DMS 273 treated with DMSO at 0.1 percent for 48 hours (cell line): ENCODE measurements around the gene GATA3.

Experiments used
- DNase-seq: peaks from one replicate; lab custom pipeline; 2025; lab: John Stamatoyannopoulos, UW

Gene GATA3

DNA sequence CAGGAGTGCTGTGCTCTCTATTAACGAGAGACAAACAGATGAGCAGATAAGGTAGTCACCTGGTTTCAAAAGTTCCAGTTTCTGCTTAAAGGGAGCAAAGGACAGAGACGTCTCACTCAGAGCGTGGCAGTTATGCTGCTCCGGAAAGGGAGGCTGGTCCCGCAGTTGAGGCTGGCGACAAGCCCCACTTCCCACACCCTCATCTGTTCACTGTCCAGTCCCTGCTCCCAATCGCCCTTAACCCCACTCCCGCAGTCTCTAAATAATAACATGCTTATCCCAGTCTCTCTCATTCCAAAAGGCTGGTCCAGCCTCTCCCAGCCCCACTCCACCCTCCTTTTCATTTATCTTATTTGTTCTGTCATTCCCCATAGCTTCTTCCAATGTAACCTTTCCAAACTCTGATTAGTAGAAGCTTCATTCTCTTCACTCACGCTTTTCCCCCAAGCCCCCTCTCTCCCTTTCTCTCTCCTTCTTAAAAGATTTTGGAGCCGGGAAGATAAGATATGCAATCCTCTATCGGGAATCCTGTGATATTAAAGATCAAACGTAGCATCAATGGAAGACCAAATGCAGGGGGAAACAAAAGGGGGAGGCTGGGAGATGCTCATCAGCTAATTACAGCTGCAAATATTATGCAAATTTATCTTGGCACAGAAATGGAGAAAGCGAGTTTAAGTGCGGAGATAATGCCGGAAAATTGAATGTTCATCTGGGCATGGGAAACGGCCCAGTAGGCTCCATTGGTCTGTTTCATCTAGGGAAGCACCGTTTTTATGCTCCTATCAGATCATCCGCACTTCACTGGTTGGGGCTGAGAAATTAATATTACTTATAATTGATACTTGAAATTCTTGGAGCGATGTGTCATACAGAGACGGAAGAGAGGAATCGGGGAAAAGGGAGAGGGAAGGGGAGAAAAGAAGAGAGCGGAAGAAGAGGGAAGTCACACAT is 16.3 kb upstream of the GATA3 start:
- no peak for DNase-seq

DNA sequence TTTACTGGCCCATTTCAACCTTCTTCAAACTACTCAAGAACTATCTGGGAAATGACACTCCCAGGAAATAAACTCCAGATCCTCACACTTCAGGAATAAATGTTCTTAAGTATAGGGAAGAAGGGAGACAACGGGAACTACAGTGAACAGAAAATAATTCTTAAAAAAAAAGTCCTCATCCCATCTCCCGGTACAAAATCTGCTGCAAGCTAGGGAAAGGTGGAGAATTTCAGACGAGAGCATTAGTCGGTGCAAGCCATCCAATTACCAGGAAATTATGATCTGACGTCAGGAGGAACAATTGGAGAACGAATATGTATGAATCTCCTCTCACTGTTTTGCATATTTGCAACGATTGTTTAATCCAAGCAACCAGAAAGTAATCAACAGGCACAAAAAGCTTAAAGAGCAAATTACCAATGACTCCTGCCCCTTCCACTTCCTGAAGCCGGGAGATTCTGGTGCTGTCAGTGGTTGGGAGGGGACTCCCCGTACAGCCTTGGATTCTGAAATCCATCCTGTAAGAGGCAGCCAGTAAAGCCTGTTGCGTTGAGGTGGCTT is 15.1 kb upstream of the GATA3 start:
- no peak for DNase-seq

DNA sequence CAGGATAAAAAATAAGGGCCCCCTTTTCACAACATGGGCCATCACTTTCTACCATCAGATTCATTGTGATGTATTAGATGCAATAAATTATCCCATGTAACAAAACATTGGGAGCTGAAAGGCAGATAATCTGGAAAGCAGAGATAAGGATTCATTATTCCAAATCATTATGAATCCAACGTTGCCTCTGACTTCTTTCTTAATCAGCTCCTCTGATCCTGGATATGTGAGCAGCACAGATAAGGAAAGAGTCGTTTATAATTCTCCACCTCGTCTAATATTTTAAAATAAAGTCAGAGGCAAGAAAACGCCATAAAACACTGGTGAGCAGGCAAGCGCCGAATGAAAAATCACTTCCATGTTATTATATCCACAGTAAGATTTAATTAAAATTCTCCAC is 13.8 kb upstream of the GATA3 start:
- no peak for DNase-seq

DNA sequence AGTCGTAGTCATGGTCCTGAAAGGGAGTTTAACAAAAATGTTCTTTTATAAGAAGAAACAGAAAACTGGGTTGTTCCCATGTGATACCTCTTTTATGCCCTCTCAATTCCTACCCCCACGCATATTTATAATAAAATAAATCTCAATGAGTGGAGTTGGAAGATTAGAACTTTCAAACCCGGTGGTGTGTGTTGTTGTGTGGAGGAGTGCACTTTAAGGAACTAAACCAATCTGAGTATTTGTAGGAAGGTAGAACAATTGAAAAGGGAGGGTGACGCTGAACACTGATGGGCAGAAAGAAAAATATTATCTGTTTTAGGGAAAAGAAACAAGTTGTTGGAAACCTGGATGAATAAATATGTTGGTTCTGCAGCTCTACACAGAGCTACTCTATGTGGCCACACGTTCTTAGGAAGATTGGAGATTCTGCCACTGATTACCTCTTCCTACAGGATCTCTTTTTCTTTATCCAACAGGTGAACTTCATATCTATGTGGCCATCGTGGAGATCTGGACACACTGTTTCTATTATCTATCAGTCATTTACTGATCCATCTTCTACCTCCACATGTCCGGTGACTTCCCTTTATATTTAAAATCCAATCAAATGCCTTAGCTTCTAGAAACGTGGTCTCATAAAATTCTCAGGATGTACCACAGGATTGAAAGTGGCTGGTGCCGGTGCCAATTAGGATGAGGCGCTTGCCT is 13.1 kb upstream of the GATA3 start:
- DNase-seq: no peak

DNA sequence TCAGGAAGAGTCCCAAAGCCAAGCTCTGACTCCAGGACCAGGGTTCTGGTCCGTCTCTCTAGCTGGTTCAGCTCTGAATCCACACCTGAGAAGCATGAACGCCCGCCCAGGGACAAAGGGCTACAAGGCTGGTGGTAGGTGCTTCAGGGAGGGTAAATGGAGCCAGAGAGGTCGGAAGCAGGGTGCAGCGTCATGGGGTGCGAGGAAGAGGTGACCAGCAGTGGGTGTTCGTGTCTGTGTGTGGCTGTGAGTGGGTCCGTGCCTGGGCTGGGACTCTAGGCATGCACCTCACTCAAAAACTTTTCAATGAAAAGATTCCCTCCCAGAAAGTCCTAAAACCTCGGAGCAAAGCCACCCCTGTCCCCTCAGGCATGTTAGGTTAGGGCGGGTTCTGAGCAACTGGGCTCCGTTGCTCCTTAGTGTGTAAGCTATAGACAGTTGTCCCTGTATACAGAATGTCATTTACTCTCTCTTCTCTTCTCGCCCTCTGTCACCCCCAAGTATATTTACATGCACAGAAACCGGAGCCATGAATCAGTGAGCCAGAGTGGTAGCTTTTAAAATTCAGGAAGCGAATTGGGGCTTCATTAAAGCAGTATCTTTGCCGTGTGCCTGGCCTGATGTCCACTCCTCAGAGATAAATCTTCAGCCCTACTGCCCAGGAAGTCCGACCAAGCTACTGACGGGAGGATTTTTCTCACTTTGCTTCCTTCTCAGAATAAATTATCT is 12.3 kb upstream of the GATA3 start:
- DNase-seq: no peak

DNA sequence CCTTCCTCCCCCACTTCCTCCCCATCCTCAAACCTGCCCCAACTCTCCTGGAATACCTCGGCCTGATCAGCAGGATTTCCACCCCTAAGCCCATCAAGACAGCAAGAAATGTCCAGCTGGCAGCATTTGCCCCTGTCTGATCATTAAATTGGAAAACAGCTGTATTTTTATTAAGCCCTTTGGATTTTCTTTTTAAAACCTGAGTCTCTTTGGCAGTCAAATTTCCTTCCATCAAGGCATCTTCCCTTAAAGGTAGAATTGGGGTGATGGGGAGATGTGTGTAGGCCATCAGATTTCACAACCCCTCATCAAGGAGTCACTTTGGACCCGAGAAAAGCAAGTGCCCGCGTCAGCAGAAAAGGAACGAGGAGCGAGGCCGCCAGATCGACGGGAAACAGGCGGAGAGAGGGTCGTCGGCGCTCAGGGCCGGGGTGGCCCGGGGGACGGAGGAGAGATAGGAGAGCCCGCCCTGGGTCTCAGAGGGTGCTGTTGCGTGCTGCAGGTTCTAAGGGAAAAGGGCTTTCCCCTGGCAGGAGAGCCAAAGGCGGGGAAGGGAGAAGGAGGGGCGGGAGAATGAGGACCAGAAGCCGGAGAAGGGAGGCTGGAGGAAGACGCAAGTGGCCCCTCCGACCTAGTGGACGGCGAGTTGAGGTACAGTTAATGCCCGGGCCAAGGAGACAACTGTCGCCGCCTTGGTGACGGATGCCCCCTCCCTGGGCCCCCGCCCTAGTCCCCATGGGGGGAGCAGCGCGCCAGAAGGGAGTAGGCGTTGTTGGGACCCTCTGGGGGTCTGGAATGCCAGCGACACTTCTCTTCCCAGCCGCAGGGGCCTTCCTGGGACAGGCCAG is 11.5 kb upstream of the GATA3 start:
- DNase-seq: no peak

DNA sequence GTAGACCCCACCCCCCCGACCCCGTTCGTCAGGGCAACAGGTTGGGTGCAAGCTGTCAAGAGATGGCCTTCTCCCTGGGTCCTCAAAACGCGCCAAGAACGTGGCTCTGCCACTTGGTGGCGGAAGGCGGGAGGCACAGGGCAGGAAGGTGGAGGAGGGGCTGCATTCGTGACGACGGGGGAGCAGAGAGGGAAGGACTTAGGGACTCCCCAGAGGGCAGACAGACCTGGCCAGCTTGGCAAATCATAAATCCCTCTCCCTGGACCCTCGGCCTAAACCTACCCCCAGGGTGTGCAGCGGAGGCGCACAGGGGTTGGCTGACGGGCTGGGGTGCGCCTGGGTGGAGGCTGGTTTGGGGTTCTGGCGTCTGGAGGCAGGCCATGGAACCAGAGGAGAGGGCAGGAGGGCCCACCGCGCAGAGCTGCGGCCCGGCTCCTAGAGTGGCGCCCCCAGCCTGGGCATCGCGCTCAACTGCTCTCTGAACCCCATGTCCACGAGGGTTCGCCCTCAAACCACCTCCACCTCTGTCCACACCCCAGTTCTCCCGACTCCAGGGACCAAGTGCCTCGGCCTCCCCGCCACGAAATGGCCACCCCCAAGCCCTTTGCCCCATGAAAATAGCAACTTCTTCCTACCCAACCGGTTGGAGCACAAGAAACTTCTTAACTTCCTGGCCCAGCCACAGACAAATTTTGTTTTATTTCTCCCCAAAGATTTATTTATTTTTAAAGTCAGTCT is 10.8 kb upstream of the GATA3 start:
- no peak for DNase-seq

DNA sequence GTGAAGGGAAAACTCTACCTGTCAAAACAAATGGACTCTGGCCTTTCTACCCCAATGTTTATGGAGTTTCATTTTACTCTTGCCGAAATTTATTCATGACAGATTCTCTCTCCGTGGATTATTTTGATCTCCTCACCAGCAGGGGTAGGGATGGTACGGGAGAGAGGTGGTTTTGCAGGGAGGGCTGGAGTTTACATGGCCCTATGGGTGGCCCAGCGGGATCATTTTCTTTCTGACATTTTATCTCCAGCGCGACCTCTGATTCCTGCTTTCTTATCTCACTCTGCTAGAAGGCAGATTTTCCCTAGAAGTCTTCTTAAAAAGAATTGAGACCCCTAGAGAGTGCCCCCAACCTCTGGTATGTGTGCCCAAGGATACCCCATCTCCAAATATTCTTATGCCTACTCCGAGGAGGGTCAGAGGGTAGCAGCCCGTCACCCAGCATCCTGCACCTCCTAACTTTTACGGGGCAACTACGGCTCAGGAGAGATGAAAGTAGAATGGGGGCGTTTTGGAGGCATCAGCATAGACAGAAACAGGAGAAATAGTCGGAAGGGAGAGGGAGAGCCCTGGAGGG is 10.1 kb upstream of the GATA3 start:
- DNase-seq: no peak

DNA sequence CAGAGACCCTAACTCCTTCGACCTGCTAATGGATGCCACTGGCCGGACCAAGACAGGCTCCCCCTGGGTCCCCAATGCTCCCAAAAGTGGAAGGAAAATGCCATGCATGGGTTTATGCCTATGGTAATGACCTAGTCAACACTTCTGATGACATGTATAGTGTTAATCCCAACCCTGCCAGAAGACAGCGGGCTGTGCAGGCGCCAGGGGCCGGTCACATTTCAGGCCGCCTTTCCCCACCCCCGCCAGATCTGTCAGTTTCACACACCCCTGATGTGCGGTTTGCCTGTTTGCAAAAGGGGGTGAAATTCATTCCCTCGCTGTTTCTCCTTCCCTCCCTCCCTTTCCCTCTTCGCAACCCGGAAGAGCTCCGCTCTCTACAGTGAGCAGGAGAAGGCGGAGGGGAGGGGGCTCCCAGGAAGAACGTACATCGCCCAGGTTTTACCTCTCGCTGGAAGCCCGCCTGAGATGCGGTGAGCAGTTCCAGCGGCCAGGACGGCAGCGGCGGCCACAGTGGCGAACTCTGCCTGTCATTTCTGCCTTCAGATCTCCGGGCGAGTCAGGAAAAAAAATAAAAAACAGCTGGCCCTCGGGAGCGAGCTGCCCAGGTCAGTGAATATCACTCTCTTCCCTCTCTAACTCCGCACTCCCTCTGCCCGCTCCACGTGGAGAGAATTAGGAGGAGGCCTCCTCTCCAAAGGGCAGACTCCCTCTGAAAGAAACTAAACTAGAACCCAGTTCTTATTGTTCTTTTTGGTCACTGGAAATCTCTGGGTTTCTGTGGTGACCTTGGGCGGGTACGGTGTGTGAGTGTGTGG is 9.4 kb upstream of the GATA3 start:
- no peak for DNase-seq

DNA sequence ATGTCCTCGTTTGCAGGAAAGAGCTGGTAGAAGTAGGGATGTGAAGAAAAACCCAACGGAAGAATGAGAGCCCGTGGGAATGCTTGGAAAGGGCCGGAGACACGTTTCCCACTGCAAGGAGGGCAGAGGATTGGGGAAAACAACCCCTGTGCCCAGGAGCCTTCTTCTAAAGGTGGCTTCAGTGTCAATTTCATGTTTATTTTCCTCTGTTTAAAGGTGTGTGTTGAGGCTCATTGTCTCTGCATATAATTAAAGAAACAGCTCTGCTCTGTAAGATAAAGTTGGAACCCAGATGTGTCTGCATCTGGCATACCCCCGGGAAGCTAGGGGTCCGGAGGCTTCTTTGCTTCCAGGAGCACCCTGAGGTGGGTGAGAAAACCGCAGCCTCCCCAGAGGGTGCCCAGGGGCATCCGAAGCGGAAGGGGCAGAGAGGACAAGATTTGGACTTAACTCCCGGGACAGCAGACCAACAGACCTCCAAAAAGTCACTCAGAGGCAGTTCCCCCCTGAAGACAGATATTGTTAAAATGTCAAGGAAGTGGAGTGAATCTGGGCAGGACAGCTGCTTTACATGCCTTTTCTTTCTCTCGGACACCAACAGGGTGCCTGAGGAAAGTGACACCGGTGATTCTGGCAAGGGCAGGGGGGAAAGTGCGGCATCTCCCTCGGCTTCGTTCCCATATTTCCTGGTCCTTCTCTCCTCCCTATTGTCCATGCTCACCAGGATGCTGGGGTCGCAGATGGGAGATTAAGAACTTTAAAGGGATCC is 8.6 kb upstream of the GATA3 start:
- no peak for DNase-seq

DNA sequence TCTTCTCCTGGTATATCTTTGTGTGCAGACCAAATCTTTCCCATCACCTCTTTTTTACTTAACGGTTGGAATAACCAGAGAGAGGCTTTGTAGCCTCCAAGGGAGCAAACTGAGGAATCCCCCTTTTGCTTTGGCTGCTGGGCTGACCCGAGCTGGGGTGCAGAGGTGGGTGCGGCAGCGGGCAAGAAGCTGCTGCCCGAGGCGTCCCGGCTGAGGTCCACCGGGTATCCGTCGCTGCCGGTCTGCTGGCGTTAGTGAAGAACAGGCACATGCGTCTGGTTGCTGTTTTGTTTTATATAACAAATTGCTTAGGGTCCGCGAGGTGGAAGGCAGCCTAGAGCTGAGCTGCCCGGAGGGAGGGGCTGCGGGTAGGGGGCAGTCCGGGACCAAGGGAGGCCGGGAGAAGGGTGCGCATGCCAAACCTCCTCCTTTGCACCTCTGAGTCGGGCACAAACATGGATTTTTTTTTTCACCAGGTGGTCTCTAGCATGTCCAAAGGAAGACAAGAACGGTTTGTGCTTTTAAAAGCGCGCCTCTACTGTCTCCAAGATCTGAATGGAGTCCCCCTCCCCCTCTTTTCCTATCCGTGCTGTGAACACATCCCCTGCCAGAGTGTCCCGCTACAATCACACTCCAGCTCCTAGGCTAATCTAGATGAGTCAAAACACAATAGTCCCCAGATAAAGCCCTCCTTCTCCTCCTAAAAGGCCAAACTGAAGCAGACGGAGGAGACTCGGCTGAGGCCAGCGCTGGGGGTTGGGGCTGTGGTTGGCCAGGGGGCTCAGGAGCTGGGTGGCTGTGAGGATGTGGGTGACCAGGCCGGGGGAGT is 6.8 kb upstream of the GATA3 start:
- no peak for DNase-seq

DNA sequence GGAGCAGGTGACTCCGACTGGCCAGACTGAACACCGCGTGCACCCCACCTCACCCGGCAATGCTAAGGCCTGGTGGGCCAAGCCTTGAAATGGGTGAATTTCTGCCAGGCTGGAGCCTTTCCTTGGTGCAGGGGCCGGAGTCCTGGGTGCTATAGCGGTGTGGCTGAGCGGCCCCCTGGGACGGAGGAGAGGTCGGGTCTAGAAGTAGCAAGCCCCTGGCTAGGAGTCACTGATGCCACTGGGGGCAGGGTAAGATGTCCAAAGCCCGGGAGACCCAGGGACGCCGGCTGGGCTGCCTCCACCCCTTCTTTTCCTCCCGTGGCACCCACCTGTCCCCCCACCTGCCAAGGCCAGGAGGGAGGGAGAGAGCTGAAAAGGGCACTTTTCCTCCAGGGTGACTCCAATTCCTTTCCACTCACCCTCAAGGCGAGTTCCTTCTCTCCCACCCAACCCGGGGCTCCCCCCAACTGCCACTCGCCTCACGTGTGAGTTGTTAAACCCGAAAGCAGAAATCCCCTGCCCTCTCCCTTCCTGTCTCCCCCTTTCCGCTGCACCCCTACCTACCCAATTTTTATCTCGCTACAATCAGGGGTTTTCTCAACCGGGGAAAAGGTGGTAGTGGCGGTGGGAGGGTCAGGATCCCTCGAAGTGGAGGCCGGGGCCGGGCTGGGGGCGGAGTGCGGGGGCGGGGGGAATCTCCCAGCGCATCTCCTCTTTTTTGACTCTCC is 6.0 kb upstream of the GATA3 start:
- DNase-seq: no peak

DNA sequence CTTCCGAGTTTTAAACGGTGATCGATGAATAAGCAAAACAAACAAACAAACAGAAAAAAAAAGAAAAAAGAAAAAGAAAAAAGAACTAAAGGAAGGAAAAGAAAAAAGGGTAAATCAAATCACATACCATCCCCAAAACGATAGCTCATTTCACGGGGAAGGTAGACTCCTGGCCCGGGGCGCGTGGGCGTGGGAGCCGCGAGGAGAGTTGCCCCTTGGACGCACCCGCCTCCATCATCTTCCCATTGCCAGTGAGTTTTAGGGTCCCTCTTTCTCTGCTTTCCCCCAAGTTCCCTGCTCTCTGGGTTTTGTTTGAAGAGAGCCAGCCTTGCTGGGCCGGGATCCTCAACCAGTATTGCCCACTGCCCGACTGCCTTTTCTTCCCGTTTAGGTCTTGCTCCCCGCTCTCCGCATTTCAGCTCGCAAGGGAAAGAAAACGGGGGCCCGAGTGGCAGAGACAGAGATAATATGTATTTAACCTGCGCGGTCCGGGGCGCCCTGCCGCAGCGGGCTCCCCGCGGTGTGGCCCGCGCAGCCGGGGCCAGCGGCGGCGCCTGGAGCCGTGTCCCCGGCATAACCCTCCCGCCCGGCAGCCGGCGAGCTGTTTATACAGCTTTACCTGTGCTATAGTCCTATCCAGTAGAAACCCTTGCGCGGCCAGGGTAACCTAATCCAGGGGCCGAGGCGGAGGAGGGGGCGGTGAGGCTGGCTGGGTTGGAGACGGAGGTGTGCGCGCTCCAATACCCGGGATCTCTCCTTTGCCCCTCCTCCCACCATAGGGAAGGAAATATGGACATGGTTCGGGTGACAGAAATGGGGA is 5.2 kb upstream of the GATA3 start:
- DNase-seq: no peak

DNA sequence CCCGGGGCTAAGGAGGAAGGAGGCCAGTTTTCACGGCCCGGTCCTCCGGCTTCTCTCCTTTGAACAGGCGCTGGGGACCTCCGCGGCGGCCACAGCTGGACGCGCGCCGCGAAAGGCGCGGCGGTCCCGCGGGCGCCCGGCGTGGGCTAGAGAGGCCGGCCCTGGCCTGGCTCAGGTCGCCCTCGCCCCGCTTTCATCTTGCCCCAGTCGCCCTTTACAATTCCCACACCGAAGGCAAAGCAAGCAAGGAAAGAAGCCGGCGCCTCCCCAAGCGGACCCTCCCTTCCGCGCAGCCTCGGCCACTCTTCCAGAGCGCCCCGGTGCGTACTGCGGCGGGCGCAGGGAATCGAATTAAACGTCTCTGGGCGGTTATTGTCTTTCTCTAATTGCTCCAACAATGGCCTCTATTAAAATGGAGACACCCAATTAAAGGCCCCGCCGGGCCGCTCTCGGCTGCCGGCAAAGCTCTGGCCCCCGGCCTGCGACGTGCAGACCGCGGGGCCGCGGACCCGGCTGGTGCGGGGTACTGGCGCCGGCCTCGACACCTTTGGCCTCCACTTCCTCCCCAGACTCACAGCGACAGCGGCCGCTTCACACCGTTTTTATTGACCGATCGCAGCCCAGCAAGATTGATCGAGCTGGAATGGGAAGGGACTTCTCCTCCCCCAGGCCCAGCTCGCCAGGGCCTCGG is 4.5 kb upstream of the GATA3 start:
- DNase-seq: no peak

DNA sequence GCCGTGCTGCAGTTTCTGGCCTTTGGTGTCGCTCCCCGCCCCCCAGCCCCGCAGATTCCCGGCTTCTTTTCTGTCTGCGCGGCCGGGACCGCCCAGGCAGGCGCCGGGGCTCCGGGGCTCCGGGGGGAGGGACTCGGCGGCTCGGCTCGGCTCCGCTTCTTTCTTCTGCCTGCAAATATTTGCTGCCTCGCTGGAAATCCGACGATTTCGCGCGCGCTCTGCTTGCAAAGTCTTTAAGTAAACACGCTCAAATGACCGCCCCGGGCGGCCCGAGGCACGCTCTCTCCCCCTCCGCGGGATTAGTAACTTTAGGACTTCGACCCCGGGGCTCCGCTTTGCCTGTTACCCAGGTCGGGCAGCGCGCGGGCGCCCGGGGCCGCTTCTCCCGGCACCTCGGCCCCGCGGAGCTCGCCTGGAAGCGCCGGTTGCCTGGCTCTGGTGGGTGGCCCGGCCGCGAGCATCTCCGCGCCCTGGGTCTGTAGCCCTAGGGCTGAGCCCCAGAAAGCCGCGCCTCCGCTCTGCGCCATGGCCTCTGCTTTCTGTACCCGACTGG is 3.9 kb upstream of the GATA3 start:
- no peak for DNase-seq
